Prostate gland (tissue), 2 donors: Measurements from ENCODE around the gene PADI6. TPM values are rescaled to one million over a fixed set of nuclear protein-coding genes. Genes with fewer than 3 reads are reported as not detected.

Experiments
- DNase-seq: peaks from one replicate; pipeline ENCODE4 v3.0.0-alpha.2; 2019; ENCODE audit warnings: low spot score
- H3K27ac ChIP-seq, 2 donors: fragments of 200-600 bp; sonication (generic); 2 replicates each; pipeline ENCODE4 v1.5.1; 2017 to 2019
- H3K27me3 ChIP-seq: fragments of 200-600 bp; sonication (generic); replicated peaks from 2 replicates; pipeline ENCODE4 v1.5.1; 2019; ENCODE audit not compliant: insufficient read depth
- H3K36me3 ChIP-seq, 2 donors: fragments of 200-600 bp; sonication (generic); 1 replicate in 1 of 2; 2 replicates in 1 of 2; pipeline versions ENCODE4 v1.5.1 to v1.8.1; 2017 to 2019
- H3K4me1 ChIP-seq: fragments of 200-600 bp; sonication (generic); replicated peaks from 2 replicates; pipeline ENCODE4 v1.5.1; 2019
- H3K4me3 ChIP-seq, 2 donors: fragments of 200-600 bp; sonication (generic); 2 replicates each; pipeline ENCODE4 v1.5.1; 2017 to 2019
- H3K9me3 ChIP-seq: fragments of 200-600 bp; sonication (generic); 2 replicates; pipeline ENCODE4 v1.5.1; 2017
- POLR2A ChIP-seq: fragments of 450-650 bp; IDR thresholded peaks from one replicate; pipeline ENCODE4 v1.6.1; 2016; ENCODE audit warnings: antibody characterized with exemption, mild to moderate bottlenecking
- POLR2AphosphoS5 ChIP-seq: sonication (generic); formaldehyde crosslinking; IDR thresholded peaks from one replicate; pipeline ENCODE4 v1.6.1; 2017; ENCODE audit warnings: antibody characterized with exemption
- WGBS: methylation state at CpG from one replicate; pipeline ENCODE4 v1.1.5; 2018; 5-methylcytosine and 5-hydroxymethylcytosine counted together
- intact Hi-C: fragments of 100-400 bp; cut with DNase I; formaldehyde crosslinking; loops from one replicate; pipeline ENCODE4 v1.14.2; 2022
- total RNA-seq, 2 donors: library from RNA; depleted of rRNA; stranded (reverse); fragments of >200 nt; gene quantifications; one replicate each; pipeline ENCODE4 v1.1.0, GENCODE V29; 2016
- TF ChIP-seq, protein P1 (sequence below), 4 experiments: fragments of 200-600 bp in 2 of 4; fragments of 450-650 bp in 2 of 4; sonication (generic) in 2 of 4; IDR thresholded peaks; 1 replicate in 3 of 4; 2 replicates in 1 of 4; pipeline ENCODE4 v1.5.1; 2016 to 2019; ENCODE audit warnings: antibody characterized with exemption in 4 of 4, mild to moderate bottlenecking in 2 of 4, moderate library complexity in 2 of 4

Gene PADI6
- total RNA-seq, 2 donors from 2014 or later: not detected

DNA sequence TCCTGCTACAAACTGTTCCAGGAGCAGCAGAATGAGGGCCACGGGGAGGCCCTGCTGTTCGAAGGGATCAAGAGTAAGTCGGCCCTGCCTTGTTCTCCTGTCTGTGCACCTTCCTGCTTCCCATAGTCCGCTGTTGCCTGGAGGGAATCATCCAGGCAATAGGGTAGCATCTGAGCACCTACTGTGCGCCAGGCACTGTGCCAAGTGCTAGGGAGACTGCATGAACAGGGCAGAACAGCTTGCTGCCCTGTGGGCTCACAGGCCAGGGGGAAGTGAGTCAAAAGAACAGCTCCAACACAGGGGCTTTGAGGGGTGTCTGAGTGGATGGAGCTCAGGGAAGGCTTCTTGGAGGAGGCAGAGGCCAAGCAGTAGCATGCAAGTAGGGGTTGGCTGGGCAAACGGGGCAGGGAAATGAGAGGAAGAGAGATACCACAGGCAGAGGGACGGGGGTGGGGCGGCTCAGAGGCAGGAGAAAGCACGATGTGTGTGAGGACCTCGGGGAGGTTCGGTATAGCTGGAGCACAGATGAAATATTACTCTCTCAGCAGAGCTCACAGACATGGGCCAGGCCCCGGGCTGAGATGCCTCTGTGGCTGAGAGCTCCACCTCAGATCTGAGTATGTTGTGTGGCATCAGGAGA lies 15.5 kb upstream of the PADI6 start:
- no peak overlapping the region for H3K27ac ChIP-seq
- no peak for DNase-seq
- intact Hi-C loops: no loop called here
- no peaks in the 10 kb centered on the region for H3K27me3 ChIP-seq
- no peaks in the 10 kb centered on the region for H3K36me3 ChIP-seq
- no peaks in the 10 kb centered on the region for H3K4me1 ChIP-seq
- no peaks in the 10 kb centered on the region for H3K9me3 ChIP-seq
- TF ChIP-seq POLR2AphosphoS5: no peak
- no peak for TF ChIP-seq POLR2A
- TF ChIP-seq, protein P1, sequence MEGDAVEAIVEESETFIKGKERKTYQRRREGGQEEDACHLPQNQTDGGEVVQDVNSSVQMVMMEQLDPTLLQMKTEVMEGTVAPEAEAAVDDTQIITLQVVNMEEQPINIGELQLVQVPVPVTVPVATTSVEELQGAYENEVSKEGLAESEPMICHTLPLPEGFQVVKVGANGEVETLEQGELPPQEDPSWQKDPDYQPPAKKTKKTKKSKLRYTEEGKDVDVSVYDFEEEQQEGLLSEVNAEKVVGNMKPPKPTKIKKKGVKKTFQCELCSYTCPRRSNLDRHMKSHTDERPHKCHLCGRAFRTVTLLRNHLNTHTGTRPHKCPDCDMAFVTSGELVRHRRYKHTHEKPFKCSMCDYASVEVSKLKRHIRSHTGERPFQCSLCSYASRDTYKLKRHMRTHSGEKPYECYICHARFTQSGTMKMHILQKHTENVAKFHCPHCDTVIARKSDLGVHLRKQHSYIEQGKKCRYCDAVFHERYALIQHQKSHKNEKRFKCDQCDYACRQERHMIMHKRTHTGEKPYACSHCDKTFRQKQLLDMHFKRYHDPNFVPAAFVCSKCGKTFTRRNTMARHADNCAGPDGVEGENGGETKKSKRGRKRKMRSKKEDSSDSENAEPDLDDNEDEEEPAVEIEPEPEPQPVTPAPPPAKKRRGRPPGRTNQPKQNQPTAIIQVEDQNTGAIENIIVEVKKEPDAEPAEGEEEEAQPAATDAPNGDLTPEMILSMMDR (IDR thresholded peaks at IDR 0.05): no peak
- WGBS: 64% methylated on average over 11 of the region's 12 CpGs
- H3K4me3 ChIP-seq: no peak overlapping the region

DNA sequence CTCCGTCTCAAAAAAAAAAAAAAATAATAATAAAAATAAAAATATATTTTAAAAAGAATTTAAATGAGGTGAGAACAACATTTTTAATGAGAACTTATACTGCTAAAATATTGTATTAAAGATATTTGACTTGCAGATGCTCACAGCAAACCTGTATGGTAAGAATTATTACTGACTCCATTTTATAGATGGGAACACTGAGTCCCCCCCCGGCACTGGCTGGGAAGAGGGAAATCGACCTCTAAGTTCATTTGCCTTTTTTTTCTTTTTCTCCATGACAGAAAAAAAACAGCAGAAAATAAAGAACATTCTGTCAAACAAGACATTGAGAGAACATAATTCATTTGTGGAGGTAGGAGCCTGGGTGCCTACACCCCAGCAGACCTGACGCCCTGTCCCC lies 13.4 kb upstream of the PADI6 start:
- Histone ChIP-seq H3K27me3 (no peaks in the 10 kb centered on the region), H3K36me3 (no peaks in the 10 kb centered on the region), H3K4me3 (no peak overlapping the region), H3K9me3 (no peaks in the 10 kb centered on the region), H3K27ac (no peak overlapping the region), H3K4me1 (no peaks in the 10 kb centered on the region)
- TF ChIP-seq, protein P1 (IDR thresholded peaks at IDR 0.05): no peak
- TF ChIP-seq POLR2AphosphoS5: no peak
- no peak for TF ChIP-seq POLR2A
- intact Hi-C loops: no loop called here
- whole genome bisulfite sequencing: 62% methylated on average over 4 of the region's 4 CpGs
- DNase-seq: no peak

DNA sequence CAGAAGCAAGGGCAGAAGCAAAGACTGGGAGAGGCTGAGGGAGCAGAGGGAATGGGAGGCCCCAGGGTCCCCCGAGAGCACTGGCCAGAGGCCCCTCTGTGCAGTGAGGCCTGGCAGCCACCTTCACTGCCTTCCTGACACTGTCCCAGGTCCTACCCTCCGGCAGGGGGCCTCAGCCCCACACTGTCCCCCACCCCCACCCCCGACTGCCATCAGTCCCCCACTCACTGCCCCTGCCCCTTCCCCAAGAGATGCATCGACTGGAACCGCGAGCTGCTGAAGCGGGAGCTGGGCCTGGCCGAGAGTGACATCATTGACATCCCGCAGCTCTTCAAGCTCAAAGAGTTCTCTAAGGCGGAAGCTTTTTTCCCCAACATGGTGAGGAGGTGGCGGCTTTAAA lies 13.0 kb upstream of the PADI6 start:
- H3K9me3 ChIP-seq: no peaks in the 10 kb centered on the region
- 57% methylated on average over 9 of the region's 11 CpGs for WGBS
- no peaks in the 10 kb centered on the region for H3K4me1 ChIP-seq
- no peaks in the 10 kb centered on the region for H3K27me3 ChIP-seq
- H3K27ac ChIP-seq: no peak overlapping the region
- H3K36me3 ChIP-seq: no peaks in the 10 kb centered on the region
- DNase-seq: no peak
- no peak overlapping the region for H3K4me3 ChIP-seq
- intact Hi-C loops: no loop called here
- TF ChIP-seq POLR2AphosphoS5: no peak
- TF ChIP-seq POLR2A: no peak
- TF ChIP-seq, protein P1 (IDR thresholded peaks at IDR 0.05): no peak

DNA sequence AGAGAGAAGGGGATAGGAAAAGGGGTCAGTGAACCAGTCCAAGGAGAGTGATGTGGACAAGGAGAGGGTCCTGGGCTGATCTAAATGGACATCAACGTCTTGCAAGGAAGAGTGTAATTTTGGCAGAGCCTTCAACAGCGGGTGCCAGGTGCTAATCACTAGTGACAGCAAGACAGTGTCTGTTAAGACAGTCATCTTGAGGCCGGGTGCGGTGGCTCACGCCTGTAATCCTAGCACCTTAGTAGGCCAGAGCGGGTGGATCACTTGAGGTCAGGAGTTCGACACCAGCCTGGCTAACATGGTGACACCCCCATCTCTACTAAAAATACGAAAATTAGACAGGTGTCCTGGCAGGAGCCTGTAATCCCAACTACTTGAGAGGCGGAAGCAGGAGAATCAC lies 12.2 kb upstream of the PADI6 start:
- WGBS: 80% methylated on average over 9 of the region's 9 CpGs
- intact Hi-C loops: no loop called here
- no peak overlapping the region for H3K27ac ChIP-seq

More for the DNA sequence above, 12.2 kb upstream of the PADI6 start:
- Histone ChIP-seq H3K27me3 (no peaks in the 10 kb centered on the region), H3K4me3 (no peak overlapping the region), H3K36me3 (no peaks in the 10 kb centered on the region), H3K9me3 (no peaks in the 10 kb centered on the region), H3K4me1 (no peaks in the 10 kb centered on the region)
- no peak for DNase-seq
- no peak for TF ChIP-seq POLR2AphosphoS5
- no peak for TF ChIP-seq POLR2A
- TF ChIP-seq, protein P1 (IDR thresholded peaks at IDR 0.05): no peak
